ENCODE data around the gene NEU2. TPM values are rescaled to one million over a fixed set of nuclear protein-coding genes. Genes with fewer than 3 reads are reported as not detected.

The NEU2 gene
- total RNA-seq, 1 experiment from 2014 or later = not detected

- ChIA-PET POLR2A (ENCODE audit: low non-redundant PET) (no interaction called here), CTCF (no interaction called here)
- intact Hi-C loops (cut with micrococcal nuclease; ENCODE audit: unreplicated experiment) = no loop called here
Observed at GRCh38 chr2:233062451-233062850, 30.0 kb downstream of the NEU2 start.

GRCh38 chr2:233062946-233063268 is 30.4 kb downstream of the NEU2 start:
- Histone ChIP-seq H3K4me1 (ENCODE audit: insufficient read depth, low read length, poor library complexity, severe bottlenecking) (no peaks in the 10 kb centered on the region), H3K36me3 (ENCODE audit: insufficient read depth, low read length, poor library complexity, severe bottlenecking) (no peaks in the 10 kb centered on the region), H3K27ac (ENCODE audit: low read depth, low read length, poor library complexity, severe bottlenecking) (no peak overlapping the region), H3K27me3 (replicated peaks; ENCODE audit: insufficient read depth, low read depth, low read length, poor library complexity) (no peaks in the 10 kb centered on the region), H3K4me3 (ENCODE audit: low read depth, low read length, poor library complexity, severe bottlenecking) (no peak overlapping the region), H3K9me3 (ENCODE audit: low read depth, low read length, poor library complexity, severe bottlenecking) (no peaks in the 10 kb centered on the region)
- TF ChIP-seq CTCF (conservative IDR thresholded peaks at IDR 0.05; ENCODE audit: low read depth, low read length) (no peak), EZH2 (IDR thresholded peaks at IDR 0.05; ENCODE audit: borderline replicate concordance, low read depth, low read length, poor library complexity, severe bottlenecking) (no peak)
- ChIA-PET CTCF (no interaction called here), POLR2A (ENCODE audit: low non-redundant PET) (no interaction called here)
- no TSS peak for BruUV-seq (replicated peaks)
- no peak for DNase-seq (ENCODE audit: low spot score)
- intact Hi-C loops (cut with micrococcal nuclease; ENCODE audit: unreplicated experiment) = no loop called here

More at GRCh38 chr2:233062451-233062850, 30.0 kb downstream of the NEU2 start:
- Histone ChIP-seq H3K36me3 (ENCODE audit: insufficient read depth, low read length, poor library complexity, severe bottlenecking) (no peaks in the 10 kb centered on the region), H3K4me3 (ENCODE audit: low read depth, low read length, poor library complexity, severe bottlenecking) (no peak overlapping the region), H3K27me3 (replicated peaks; ENCODE audit: insufficient read depth, low read depth, low read length, poor library complexity) (no peaks in the 10 kb centered on the region), H3K27ac (ENCODE audit: low read depth, low read length, poor library complexity, severe bottlenecking) (no peak overlapping the region), H3K4me1 (ENCODE audit: insufficient read depth, low read length, poor library complexity, severe bottlenecking) (no peaks in the 10 kb centered on the region), H3K9me3 (ENCODE audit: low read depth, low read length, poor library complexity, severe bottlenecking) (no peaks in the 10 kb centered on the region)
- TF ChIP-seq EZH2 (IDR thresholded peaks at IDR 0.05; ENCODE audit: borderline replicate concordance, low read depth, low read length, poor library complexity, severe bottlenecking) = no peak
- no peak for TF ChIP-seq CTCF (conservative IDR thresholded peaks at IDR 0.05; ENCODE audit: low read depth, low read length)
- DNase-seq (ENCODE audit: low spot score) = no peak
- BruUV-seq (replicated peaks) = no TSS peak

GRCh38 chr2:233063269-233063975 is 30.9 kb downstream of the NEU2 start:
- Histone ChIP-seq H3K27me3 (replicated peaks; ENCODE audit: insufficient read depth, low read depth, low read length, poor library complexity) (no peaks in the 10 kb centered on the region), H3K4me3 (ENCODE audit: low read depth, low read length, poor library complexity, severe bottlenecking) (no peak overlapping the region), H3K9me3 (ENCODE audit: low read depth, low read length, poor library complexity, severe bottlenecking) (no peaks in the 10 kb centered on the region), H3K27ac (ENCODE audit: low read depth, low read length, poor library complexity, severe bottlenecking) (no peak overlapping the region), H3K4me1 (ENCODE audit: insufficient read depth, low read length, poor library complexity, severe bottlenecking) (no peaks in the 10 kb centered on the region), H3K36me3 (ENCODE audit: insufficient read depth, low read length, poor library complexity, severe bottlenecking) (no peaks in the 10 kb centered on the region)
- TF ChIP-seq CTCF (conservative IDR thresholded peaks at IDR 0.05; ENCODE audit: low read depth, low read length) (no peak), EZH2 (IDR thresholded peaks at IDR 0.05; ENCODE audit: borderline replicate concordance, low read depth, low read length, poor library complexity, severe bottlenecking) (no peak)
- no peak for DNase-seq (ENCODE audit: low spot score)
- ChIA-PET CTCF (no interaction called here), POLR2A (ENCODE audit: low non-redundant PET) (no interaction called here)
- intact Hi-C loops (cut with micrococcal nuclease; ENCODE audit: unreplicated experiment) = no loop called here
- no TSS peak for BruUV-seq (replicated peaks)
